GM12873 (cell line): Measurements from ENCODE around the gene FAM83B.

Source experiments
- TF ChIP-seq, protein P1 (sequence below): IDR thresholded peaks from 2 replicates; pipeline ENCODE4 v1.5.1; 2012; ENCODE audit warnings: low read depth, mild to moderate bottlenecking, moderate library complexity, low read length, control low read depth; ENCODE audit not compliant: insufficient read depth; ENCODE audit errors: missing control alignments

FAM83B gene

DNA sequence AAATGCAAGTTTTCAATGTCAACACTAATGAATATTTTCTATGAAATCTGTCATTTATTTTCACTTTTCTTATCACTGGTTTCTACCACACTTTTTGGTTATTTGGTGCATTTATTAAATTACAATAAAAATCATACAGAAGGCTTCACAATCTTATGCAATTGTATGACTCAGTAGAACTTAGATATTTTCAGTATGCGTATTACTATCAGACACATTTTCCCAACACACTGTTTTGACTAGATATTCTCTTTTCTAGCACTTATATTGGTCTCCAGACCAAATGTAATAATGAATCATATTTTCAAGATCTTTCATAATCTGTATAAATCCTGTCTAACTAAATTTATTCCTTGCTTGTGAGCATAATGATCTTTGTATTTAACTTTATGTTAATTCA lies 74.1 kb downstream of the FAM83B start:
- TF ChIP-seq, protein P1, sequence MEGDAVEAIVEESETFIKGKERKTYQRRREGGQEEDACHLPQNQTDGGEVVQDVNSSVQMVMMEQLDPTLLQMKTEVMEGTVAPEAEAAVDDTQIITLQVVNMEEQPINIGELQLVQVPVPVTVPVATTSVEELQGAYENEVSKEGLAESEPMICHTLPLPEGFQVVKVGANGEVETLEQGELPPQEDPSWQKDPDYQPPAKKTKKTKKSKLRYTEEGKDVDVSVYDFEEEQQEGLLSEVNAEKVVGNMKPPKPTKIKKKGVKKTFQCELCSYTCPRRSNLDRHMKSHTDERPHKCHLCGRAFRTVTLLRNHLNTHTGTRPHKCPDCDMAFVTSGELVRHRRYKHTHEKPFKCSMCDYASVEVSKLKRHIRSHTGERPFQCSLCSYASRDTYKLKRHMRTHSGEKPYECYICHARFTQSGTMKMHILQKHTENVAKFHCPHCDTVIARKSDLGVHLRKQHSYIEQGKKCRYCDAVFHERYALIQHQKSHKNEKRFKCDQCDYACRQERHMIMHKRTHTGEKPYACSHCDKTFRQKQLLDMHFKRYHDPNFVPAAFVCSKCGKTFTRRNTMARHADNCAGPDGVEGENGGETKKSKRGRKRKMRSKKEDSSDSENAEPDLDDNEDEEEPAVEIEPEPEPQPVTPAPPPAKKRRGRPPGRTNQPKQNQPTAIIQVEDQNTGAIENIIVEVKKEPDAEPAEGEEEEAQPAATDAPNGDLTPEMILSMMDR = no peak

DNA sequence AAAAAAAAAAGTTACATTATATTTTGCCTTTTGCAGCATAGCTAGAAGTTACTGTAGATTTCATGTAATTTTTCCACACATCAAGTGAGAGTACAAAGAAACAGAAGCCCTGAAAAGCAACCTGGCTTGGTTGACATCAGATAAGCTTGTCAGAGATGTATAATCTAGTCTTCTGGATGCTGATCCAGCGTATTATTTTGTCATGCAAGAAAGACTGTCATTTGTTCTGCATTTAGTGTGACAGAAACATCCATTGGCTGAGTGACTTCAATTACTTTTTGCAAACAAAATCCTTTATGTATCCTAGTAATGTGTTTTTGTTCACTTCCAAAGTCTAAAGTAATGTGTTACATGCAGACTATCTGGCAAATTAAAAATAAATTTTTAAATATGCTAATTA lies 75.3 kb downstream of the FAM83B start:
- TF ChIP-seq, protein P1 = no peak

DNA sequence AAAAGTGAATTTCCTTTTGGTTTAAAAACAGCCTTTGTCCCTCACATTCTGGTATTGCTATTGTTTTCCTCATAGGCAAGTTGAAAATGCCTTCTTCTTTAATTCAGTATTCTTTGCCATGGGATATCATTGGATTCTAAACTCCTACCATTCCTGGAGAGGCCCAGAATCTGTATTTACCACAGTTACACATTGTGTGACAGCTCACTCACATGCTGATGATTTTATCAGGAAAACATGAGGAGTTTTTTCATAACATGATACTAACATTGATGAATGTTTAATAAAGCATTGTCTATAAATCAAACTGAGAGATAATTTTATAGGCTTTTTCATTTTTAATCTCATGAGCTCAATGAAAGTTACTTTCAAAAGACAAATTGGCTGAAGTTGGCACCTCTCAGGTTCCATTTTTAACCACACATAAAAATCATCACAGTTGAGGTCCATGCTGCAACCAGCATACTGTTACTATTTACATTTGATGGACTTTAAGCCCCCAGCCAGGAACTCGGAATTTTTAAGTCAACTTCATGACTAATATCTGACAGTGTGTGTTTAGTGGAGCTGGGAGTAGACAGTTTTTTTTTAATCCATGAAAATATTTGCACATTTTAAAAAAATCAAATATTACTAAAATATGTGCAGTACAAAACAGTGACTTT lies 82.8 kb downstream of the FAM83B start:
- TF ChIP-seq, protein P1 = no peak

DNA sequence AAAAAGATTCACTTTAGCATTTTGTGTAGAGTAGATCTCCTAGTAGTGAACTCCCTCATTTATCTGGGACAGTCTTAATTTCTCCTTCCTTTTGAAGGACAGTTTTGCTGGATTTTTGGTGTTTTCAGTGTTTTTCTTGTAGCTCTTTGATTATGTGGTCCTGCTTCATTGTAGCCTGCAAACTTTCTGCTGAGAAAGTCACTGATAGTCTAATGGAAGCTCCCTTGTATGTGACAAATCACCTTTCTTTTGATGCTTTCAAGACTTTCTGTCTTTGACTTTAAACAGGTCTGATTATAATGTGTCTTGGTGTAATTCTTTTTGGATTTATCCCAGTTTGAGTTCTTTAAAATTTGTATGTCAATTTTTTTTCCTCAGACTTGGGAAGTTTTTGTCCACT lies 86.1 kb downstream of the FAM83B start:
- TF ChIP-seq, protein P1 = no peak

DNA sequence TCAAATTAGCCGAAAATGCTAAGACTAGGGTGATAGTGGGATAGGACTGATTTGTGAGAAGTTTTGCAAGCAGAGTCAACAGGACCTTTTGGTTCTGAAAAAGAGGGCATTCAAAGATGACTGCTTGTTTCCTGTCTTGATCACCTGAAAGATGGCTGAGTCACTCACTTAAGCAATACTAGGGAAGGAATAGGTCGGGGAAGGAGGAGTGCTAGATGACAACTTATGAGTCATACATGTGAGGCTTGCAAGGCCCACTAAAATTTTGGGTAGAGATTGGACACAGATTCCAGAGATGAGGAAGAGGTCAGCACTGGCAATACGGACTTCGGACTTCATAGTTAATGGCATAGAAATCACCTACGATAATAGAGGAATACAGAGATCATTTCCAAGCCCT lies 89.2 kb downstream of the FAM83B start:
- TF ChIP-seq, protein P1 = no peak

DNA sequence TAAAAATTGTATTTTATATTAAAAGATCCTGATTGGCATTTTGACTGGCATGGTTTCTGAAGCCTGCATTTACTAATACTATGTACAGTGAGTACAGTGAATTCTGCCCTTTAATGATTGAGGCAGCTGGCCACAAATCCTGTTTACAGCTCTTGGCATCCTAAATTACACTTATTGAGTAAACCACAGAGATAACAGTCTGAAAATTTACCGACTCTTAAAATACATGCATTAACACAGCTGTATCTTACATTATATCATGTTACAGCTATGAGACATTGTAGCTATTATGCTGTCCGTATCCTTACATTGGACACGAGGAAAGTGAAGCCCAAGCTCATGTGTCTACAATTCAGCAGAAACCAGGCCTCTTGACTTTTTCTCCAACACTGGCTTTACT lies 90.8 kb downstream of the FAM83B start:
- TF ChIP-seq, protein P1 = no peak

DNA sequence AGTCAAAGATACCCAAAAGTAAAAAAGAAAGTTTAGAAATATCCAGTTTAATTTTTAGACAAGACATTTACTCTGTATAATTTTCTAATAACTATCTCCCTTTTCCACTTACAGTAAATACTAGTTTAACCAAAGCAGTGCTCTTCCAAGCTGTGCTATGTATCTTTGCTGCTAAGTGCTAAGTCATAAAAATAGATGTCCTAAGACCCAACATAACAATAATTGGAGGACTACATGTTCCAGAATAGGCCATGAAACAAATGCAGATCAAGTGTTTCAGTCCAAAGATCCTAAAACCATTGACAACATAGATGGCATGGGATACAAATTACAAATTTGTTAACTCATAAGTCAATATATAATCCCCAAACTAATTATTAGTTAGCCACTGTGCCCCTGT lies 111.1 kb downstream of the FAM83B start:
- TF ChIP-seq, protein P1 = no peak
